ENCODE data around the gene KDM5B. TPM values are rescaled to one million over a fixed set of nuclear protein-coding genes. Genes with fewer than 3 reads are reported as not detected.

Gene KDM5B
- total and polyA plus RNA-seq, 9 donors = 19.6 to 80.3 (median 53.7) TPM

DNA sequence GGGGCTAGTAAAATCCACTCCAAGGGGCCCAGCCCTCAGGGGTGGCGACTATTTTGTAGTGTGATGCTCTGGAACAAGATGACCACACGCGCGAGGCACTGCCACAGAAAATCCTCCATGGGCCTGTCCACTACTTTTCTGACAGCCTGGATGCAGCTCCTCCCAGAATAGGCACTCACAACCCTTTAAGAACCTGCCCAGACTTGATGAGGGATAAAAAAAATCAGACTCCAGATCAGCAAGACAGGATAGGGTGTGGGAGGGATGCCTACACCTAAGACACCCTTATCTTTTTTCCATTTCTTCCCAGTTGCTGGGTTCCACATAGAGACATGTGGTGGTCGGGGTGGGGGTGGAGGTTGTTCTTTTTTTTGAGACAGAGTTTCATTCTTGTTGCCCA lies 36.0 kb upstream of the KDM5B start:
- no peak overlapping the region for H3K4me3 ChIP-seq
- TF ChIP-seq EP300 (IDR thresholded peaks at IDR 0.05) (no peak), POLR2A (IDR thresholded peaks at IDR 0.05) (no peak)
- TF ChIP-seq, protein P1, sequence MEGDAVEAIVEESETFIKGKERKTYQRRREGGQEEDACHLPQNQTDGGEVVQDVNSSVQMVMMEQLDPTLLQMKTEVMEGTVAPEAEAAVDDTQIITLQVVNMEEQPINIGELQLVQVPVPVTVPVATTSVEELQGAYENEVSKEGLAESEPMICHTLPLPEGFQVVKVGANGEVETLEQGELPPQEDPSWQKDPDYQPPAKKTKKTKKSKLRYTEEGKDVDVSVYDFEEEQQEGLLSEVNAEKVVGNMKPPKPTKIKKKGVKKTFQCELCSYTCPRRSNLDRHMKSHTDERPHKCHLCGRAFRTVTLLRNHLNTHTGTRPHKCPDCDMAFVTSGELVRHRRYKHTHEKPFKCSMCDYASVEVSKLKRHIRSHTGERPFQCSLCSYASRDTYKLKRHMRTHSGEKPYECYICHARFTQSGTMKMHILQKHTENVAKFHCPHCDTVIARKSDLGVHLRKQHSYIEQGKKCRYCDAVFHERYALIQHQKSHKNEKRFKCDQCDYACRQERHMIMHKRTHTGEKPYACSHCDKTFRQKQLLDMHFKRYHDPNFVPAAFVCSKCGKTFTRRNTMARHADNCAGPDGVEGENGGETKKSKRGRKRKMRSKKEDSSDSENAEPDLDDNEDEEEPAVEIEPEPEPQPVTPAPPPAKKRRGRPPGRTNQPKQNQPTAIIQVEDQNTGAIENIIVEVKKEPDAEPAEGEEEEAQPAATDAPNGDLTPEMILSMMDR (IDR thresholded peaks at IDR 0.05) = no peak
- H3K27me3 ChIP-seq = no peaks in the 10 kb centered on the region
- H3K27ac ChIP-seq = no peak overlapping the region
- WGBS, 3 donors = 80 to 96% (median 89%) methylated on average over 5 of the region's 5 CpGs
- H3K4me1 ChIP-seq (ENCODE audit: insufficient read depth) = no peaks in the 10 kb centered on the region
- no peak for DNase-seq
- intact Hi-C loops (cut with DNase I) = no loop called here
- H3K36me3 ChIP-seq = no peaks in the 10 kb centered on the region
- H3K9me3 ChIP-seq = no peaks in the 10 kb centered on the region

DNA sequence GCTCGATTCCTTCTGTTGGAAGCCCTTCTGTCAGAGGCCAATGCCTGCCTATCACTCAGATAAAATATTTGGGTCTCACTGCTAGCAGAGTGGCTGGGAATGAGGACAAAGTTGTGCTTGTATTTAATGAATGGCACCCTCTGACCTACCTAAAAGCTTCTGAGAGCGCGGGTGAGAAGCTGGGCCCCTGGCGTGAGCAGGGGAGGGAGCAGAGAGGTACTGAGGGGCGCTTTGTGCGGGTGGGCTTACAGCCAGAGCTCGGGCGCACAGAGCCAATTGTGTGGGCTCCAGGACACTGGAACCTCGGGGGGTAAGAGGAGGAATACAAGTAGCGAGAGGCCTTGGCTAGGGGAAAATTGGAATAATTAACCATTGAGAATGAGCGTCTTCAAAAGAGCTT lies 34.9 kb upstream of the KDM5B start:
- intact Hi-C loops (cut with DNase I) = no loop called here
- no peak for DNase-seq
- Histone ChIP-seq H3K9me3 (no peaks in the 10 kb centered on the region), H3K27me3 (no peaks in the 10 kb centered on the region), H3K4me3 (no peak overlapping the region), H3K36me3 (no peaks in the 10 kb centered on the region), H3K27ac (no peak overlapping the region), H3K4me1 (ENCODE audit: insufficient read depth) (no peaks in the 10 kb centered on the region)
- WGBS, 3 donors = 72 to 78% (median 76%) methylated on average over 11 of the region's 11 CpGs
- TF ChIP-seq EP300 (IDR thresholded peaks at IDR 0.05) (no peak), POLR2A (IDR thresholded peaks at IDR 0.05) (no peak)
- TF ChIP-seq, protein P1 (IDR thresholded peaks at IDR 0.05) = no peak

DNA sequence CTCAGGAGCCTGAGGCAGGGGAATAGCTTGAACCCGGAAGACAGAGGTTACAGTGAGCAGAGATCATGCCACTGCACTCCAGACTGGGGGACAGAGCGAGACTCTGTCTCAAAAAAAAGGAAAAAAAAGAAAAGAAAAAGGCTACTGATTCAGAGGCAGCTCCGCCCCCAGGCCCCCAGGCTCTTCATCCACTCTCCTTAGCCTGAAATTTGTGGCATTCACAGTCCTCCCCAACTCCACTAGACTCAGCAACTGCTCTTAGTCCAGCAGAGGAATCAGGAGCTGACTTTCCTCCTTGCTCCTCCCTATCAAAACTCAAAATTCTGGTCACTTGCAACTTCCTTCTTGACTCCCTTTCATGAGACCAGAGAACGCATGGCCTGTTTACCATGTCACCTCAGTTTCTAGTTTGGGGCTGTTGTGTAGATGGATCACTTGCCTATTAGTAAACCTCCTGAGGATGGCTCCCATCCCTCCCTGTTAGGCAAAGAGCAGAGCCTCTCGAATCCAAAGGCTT lies 29.6 kb upstream of the KDM5B start:
- H3K27ac ChIP-seq = no peak overlapping the region
- H3K9me3 ChIP-seq = no peaks in the 10 kb centered on the region
- no peak for DNase-seq
- H3K27me3 ChIP-seq = no peaks in the 10 kb centered on the region
- 83 to 92% (median 89%) methylated on average over 5 of the region's 5 CpGs for WGBS, 3 donors
- intact Hi-C loops (cut with DNase I) = no loop called here
- no peaks in the 10 kb centered on the region for H3K36me3 ChIP-seq
- TF ChIP-seq POLR2A (IDR thresholded peaks at IDR 0.05) = no peak
- TF ChIP-seq EP300 (IDR thresholded peaks at IDR 0.05) = no peak
- TF ChIP-seq, protein P1 (IDR thresholded peaks at IDR 0.05) = no peak
- H3K4me3 ChIP-seq = no peak overlapping the region
- no peaks in the 10 kb centered on the region for H3K4me1 ChIP-seq (ENCODE audit: insufficient read depth)

DNA sequence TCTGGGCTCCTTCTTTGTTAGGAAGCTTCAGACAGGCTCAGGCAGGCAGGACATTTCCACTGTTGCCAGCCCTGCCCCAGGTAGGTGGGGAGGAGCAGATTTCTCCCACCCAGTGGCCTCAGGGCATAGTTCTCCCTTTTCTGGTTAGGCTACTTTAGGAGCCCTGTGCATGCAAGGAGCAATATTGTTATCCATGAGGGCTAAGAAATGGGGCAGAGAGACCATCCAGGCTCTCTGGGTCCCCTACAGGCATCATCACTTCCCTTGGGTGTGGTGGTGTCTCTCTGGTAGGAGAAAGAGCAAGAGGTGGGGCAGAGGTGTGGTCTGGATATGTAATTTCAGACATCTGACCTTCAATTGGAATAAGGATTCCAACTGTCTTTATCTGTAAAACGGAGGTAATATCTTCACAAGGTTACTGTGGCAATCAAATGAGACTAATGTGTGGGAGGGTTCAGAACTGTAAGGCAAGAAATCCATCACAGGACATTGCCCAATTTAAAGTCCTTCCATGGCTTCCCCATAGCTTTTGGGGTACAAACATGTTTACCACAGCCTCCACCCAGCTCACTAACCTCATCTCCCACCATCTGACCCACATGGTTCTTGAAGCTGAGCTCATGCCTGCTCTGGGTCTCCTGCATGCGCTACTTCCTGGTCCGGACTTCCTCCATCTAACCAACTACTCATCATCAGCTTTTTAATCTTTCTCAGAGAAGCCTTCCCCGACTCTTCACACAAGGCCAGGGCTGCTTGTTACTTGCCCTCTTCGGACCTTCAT lies 28.6 kb upstream of the KDM5B start:
- DNase-seq = no peak
- no peaks in the 10 kb centered on the region for H3K27me3 ChIP-seq
- H3K4me1 ChIP-seq (ENCODE audit: insufficient read depth) = no peaks in the 10 kb centered on the region
- 63 to 66% (median 66%) methylated on average over 5 of the region's 5 CpGs for WGBS, 3 donors
- H3K4me3 ChIP-seq = no peak overlapping the region
- H3K27ac ChIP-seq = no peak overlapping the region
- TF ChIP-seq POLR2A (IDR thresholded peaks at IDR 0.05) = no peak
- no peak for TF ChIP-seq EP300 (IDR thresholded peaks at IDR 0.05)
- TF ChIP-seq, protein P1 (IDR thresholded peaks at IDR 0.05) = no peak
- no peaks in the 10 kb centered on the region for H3K9me3 ChIP-seq
- H3K36me3 ChIP-seq = no peaks in the 10 kb centered on the region
- intact Hi-C loops (cut with DNase I) = no loop called here

Data from ovary (tissue), 9 donors.